GM12878 (cell line): ENCODE results near the gene EFCAB9. TPM values are rescaled to one million over a fixed set of nuclear protein-coding genes. Genes with fewer than 3 reads are reported as not detected.

Experiments used
- ATAC-seq: fragments of 200-7000 bp; cut with Tn5 transposase; 3 replicates; pipeline ENCODE4 v1.9.1; 2020; ENCODE audit warnings: mild to moderate bottlenecking, moderate library complexity
- BruUV-seq: library from RNA; stranded (reverse); fragments of 400-500 nt; replicated peaks from 2 replicates; lab custom pipeline; 2021; lab: Mats Ljungman, UMichigan
- CTCF ChIA-PET: fragments of 300-600 bp; sonication (Branson Sonifier 250); formaldehyde crosslinking; extraction: SDS; loops from one replicate; lab custom pipeline; 2021; ENCODE audit warnings: inconsistent platforms; lab: Yijun Ruan, JAX
- POLR2A ChIA-PET: fragments of 350-600 bp; formaldehyde crosslinking; extraction: SDS; loops from one replicate; lab custom pipeline; 2021; ENCODE audit warnings: inconsistent platforms; lab: Charles Lee
- RAD21 ChIA-PET: fragments of 300-600 bp; sonication (Branson Sonifier 250); formaldehyde crosslinking; loops from one replicate; lab custom pipeline; 2023; ENCODE audit warnings: antibody characterized with exemption; ENCODE audit not compliant: unreplicated experiment; lab: Charles Lee
- SMC1A ChIA-PET: fragments of 300-600 bp; sonication (Branson Sonifier 250); formaldehyde crosslinking; loops from one replicate; lab custom pipeline; 2023; ENCODE audit not compliant: unreplicated experiment, uncharacterized antibody; lab: Charles Lee
- DNase-seq: peaks from one replicate; pipeline ENCODE4 v3.0.0-alpha.2; 2011; ENCODE audit warnings: low read depth, low spot score
- FAIRE-seq: peaks from 3 replicates; lab custom pipeline; 2011; peaks lifted over from hg19 to GRCh38; lab: Jason Lieb, UNC
- H2AFZ ChIP-seq: 2 replicates; pipeline ENCODE4 v1.6.0; 2011; ENCODE audit warnings: low read depth, low read length, control low read depth; ENCODE audit not compliant: control insufficient read depth
- H3K27ac ChIP-seq: 2 replicates; pipeline ENCODE4 v1.5.1; 2011; ENCODE audit warnings: control low read depth; ENCODE audit not compliant: control insufficient read depth, insufficient read depth
- H3K27me3 ChIP-seq, 2 experiments: replicated peaks in 1 of 2; 2 replicates each; pipeline versions ENCODE4 v1.6.0 to v1.6.1; 2011; ENCODE audit warnings: low read length in 1 of 2; ENCODE audit not compliant: control insufficient read depth in 2 of 2, insufficient read depth in 2 of 2
- H3K36me3 ChIP-seq, 2 experiments: 2 replicates each; pipeline ENCODE4 v1.5.1; 2011; ENCODE audit warnings: low read length in 1 of 2; ENCODE audit not compliant: control insufficient read depth in 2 of 2, insufficient read depth in 2 of 2
- H3K4me1 ChIP-seq: 2 replicates; pipeline ENCODE4 v1.6.1; 2011; ENCODE audit warnings: mild to moderate bottlenecking, low read length, moderate library complexity, mixed read lengths; ENCODE audit not compliant: control insufficient read depth, insufficient read depth
- H3K4me2 ChIP-seq: 2 replicates; pipeline ENCODE4 v1.6.0; 2011; ENCODE audit warnings: control low read depth; ENCODE audit not compliant: control insufficient read depth, insufficient read depth
- H3K4me3 ChIP-seq: fragments of 200-600 bp; sonication (generic); 2 replicates; pipeline ENCODE4 v1.5.1; 2016
- H3K79me2 ChIP-seq: 2 replicates; pipeline ENCODE4 v1.6.0; 2011; ENCODE audit warnings: low read length; ENCODE audit not compliant: control insufficient read depth, insufficient read depth
- H3K9ac ChIP-seq: 2 replicates; pipeline ENCODE4 v1.8.0; 2011; ENCODE audit warnings: low read length, control low read depth, mixed read lengths; ENCODE audit not compliant: control insufficient read depth, insufficient read depth
- H3K9me3 ChIP-seq: replicated peaks from 3 replicates; pipeline ENCODE4 v1.5.1; 2011; ENCODE audit warnings: mild to moderate bottlenecking, low read length; ENCODE audit not compliant: control insufficient read depth, insufficient read depth
- H4K20me1 ChIP-seq: 2 replicates; pipeline ENCODE4 v1.6.0; 2011; ENCODE audit not compliant: control insufficient read depth, insufficient read depth
- BHLHE40 ChIP-seq, 2 experiments: fragments of 450-650 bp in 1 of 2; IDR thresholded peaks; 2 replicates each; pipeline ENCODE4 v1.6.1; 2011 to 2017; ENCODE audit warnings: low read depth in 2 of 2, borderline replicate concordance in 1 of 2, improper control_type of control experiment in 1 of 2, low read length in 1 of 2, mild to moderate bottlenecking in 1 of 2
- BMI1 ChIP-seq: fragments of 450-650 bp; IDR thresholded peaks from 2 replicates; pipeline ENCODE4 v1.6.1; 2016; ENCODE audit warnings: mild to moderate bottlenecking, moderate library complexity, borderline replicate concordance
- FOXK2 ChIP-seq: fragments of 450-650 bp; IDR thresholded peaks from 2 replicates; pipeline ENCODE4 v1.6.1; 2017; ENCODE audit warnings: mild to moderate bottlenecking, moderate library complexity
- MYC ChIP-seq: IDR thresholded peaks from 2 replicates; pipeline ENCODE4 v1.6.1; 2011; ENCODE audit warnings: mild to moderate bottlenecking, low read length, moderate library complexity, inconsistent platforms; ENCODE audit not compliant: insufficient read depth, insufficient replicate concordance, insufficient read length, severe bottlenecking
- NKRF ChIP-seq: fragments of 450-650 bp; conservative IDR thresholded peaks from 2 replicates; pipeline ENCODE4 v1.6.1; 2017; ENCODE audit warnings: mild to moderate bottlenecking, moderate library complexity
- WGBS: methylation state at CpG from one replicate; pipeline ENCODE4 v1.1.6; 2016; ENCODE audit warnings: low lambda C conversion rate; ENCODE audit not compliant: insufficient replicate concordance, insufficient coverage; ENCODE audit errors: missing lambda C conversion rate; 5-methylcytosine and 5-hydroxymethylcytosine counted together
- in situ Hi-C: fragments of 300-500 bp; cut with MboI; formaldehyde crosslinking; loops from 9 replicates; pipeline ENCODE4 v1.14.3; 2018; ENCODE audit warnings: mixed read lengths
- intact Hi-C: fragments of 100-400 bp; cut with micrococcal nuclease; formaldehyde crosslinking; loops from one replicate; pipeline ENCODE4 v1.14.2; 2022; ENCODE audit not compliant: unreplicated experiment
- polyA plus RNA-seq, 11 experiments: library from polyadenylated mRNA; depleted of rRNA in 4 of 11; unstranded in 6 of 11; stranded (reverse) in 5 of 11; fragments of >200 nt; fragmentation: Nextera tagmentation in 4 of 11; fragmentation: Illumina TruSeq in 1 of 11; extraction: Ambion mirVana in 4 of 11; extraction: Trizol in 1 of 11; gene quantifications; 1 replicate in 1 of 11; 2 replicates in 10 of 11; pipeline versions ENCODE4 v1.2.1 to v1.2.3, GENCODE V29; 2011 to 2016; ENCODE audit warnings: inconsistent platforms in 2 of 11, missing spikeins in 2 of 11, low read depth in 1 of 11
- total RNA-seq, 4 experiments: library from RNA; depleted of rRNA in 3 of 4; stranded (reverse); fragments of >200 nt in 3 of 4; fragmentation: Illumina TruSeq in 1 of 4; extraction: Trizol in 1 of 4; gene quantifications; 2 replicates each; pipeline versions ENCODE4 v1.2.1 to v1.2.3, GENCODE V29; 2013 to 2021

Gene EFCAB9
- total and polyA plus RNA-seq, 10 of the 15 experiments (the other 5 are each of a cell fraction or from before 2014, with no cell fraction given), result 0.73 TPM; not detected in 9

GRCh38 chr5:172144931-172145869 is 48.8 kb upstream of the EFCAB9 start:
- POLR2A ChIA-PET, result interaction anchor here (0.5 to 2.3 kb wide), 4 partner anchors 19 to 162 kb away, joined by 3 to 6 read pairs (median 5); no protein-coding TSS in a partner anchor

More at GRCh38 chr5:172144931-172145869, 48.8 kb upstream of the EFCAB9 start:
- H3K27me3 ChIP-seq, result no peaks in the 10 kb centered on the region
- peaks cover 20% of the 10 kb centered on the region in 2 experiments for H3K36me3 ChIP-seq
- no peak for ATAC-seq
- intact Hi-C loops (no loop called here), in situ Hi-C loops (no loop called here)
- peaks cover 13% of the 10 kb centered on the region for H3K4me1 ChIP-seq
- SMC1A ChIA-PET, result interaction anchor here (1.0 kb wide), 1 partner anchor 9 kb away, joined by 3 read pairs; no protein-coding TSS in a partner anchor
- H3K27ac ChIP-seq, result peak overlapping the region; percentile 24
- CTCF ChIA-PET, result interaction anchor here (0.6 to 1.1 kb wide), 2 partner anchors 38 to 59 kb away, joined by 3 read pairs; no protein-coding TSS in a partner anchor
- RAD21 ChIA-PET, result interaction anchor here (1.0 kb wide), 2 partner anchors 30 to 33 kb away, joined by 4 read pairs; no protein-coding TSS in a partner anchor
- no peak for FAIRE-seq
- H2AFZ ChIP-seq, result no peak overlapping the region
- H3K4me2 ChIP-seq, result no peak overlapping the region
- H3K9me3 ChIP-seq, result no peaks in the 10 kb centered on the region
- BruUV-seq, result no TSS peak
- DNase-seq, result no peak
- TF ChIP-seq FOXK2 (no peak), MYC (no peak), NKRF (no peak), BMI1 (no peak), BHLHE40 (IDR thresholded peaks at IDR 0.05; ENCODE audit: borderline replicate concordance in 1 of 2, low read depth in 2 of 2, low read length in 1 of 2) (no peak)
- H3K4me3 ChIP-seq, result no peak overlapping the region
- WGBS, result 81% methylated on average over 12 of the region's 15 CpGs
- no peak overlapping the region for H3K9ac ChIP-seq
- H3K79me2 ChIP-seq, result peaks cover 70% of the 10 kb centered on the region
- peaks cover 6% of the 10 kb centered on the region for H4K20me1 ChIP-seq
